ENCODE results near the gene GPC4. TPM values are rescaled to one million over a fixed set of nuclear protein-coding genes. Genes with fewer than 3 reads are reported as not detected.

GPC4 gene
- total RNA-seq, 5 donors from 2014 or later (not counting 1 experiment from before 2014, with no cell fraction given), result 0.13 to 0.44 (median 0.32) TPM; not detected in 2

DNA sequence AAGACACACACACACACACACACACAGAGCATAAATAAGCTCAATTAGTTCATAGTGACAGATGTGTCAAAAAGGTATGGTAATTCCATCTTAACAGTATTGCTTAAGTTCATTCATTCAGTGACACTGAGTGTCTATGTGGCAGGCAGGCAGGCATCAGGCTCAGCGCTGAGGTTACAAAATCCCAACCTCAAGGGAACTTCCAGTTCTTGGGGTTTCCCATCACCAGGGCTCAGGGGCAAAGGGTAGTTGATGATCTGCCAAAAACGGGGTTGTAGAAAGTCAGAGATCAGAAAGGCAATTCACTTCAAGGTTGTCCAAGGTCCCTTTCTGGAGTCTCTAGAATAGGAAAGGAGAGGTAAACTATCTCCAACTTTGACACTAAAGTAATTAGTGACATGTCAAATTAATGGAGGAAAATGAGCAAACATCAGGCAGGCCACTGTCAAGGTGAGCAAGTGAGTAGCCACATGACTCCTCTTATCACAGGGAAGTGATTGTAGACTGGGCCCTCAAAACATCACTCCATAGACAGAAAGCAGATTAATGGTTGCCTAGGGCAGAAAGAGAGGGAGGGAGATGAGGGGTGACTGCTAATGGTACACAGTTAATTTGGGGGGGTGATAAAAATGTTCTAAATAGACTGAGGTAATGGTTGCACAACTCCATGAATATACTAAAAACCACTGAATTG, 41.8 kb downstream of the GPC4 start:
- WGBS (ENCODE audit: insufficient coverage), result no CpG with 5 or more reads among the region's 2 CpGs
- Histone ChIP-seq H3K4me3 (ENCODE audit: control insufficient read depth in 1 of 2, extremely low read depth in 1 of 2, low read length in 1 of 2) (no peak overlapping the region), H3K4me1 (ENCODE audit: control insufficient read depth in 1 of 2, extremely low read depth in 1 of 2, insufficient read depth in 2 of 2, low read length in 2 of 2) (no peaks in the 10 kb centered on the region), H3K27me3 (replicated peaks in 1 of 2; ENCODE audit: control insufficient read depth in 2 of 2, extremely low read depth in 1 of 2, insufficient read depth in 2 of 2, low read length in 1 of 2) (no peaks in the 10 kb centered on the region), H3K36me3 (ENCODE audit: control insufficient read depth in 2 of 2, extremely low read depth in 1 of 2, insufficient read depth in 1 of 2, low read length in 1 of 2) (no peaks in the 10 kb centered on the region), H3K9me3 (no peaks in the 10 kb centered on the region), H3K27ac (ENCODE audit: low read length) (no peak overlapping the region)
- Mint-ChIP-seq H3K4me3 (no peak overlapping the region), H3K36me3 (no peaks in the 10 kb centered on the region), H3K4me1 (no peaks in the 10 kb centered on the region), H3K9me3 (no peaks in the 10 kb centered on the region), H3K27ac (no peak overlapping the region), H3K27me3 (peaks cover 0 to 43% of the 10 kb centered on the region in 2 donors)
- ChIA-PET CTCF (no interaction called here), POLR2A (no interaction called here)
- DNase-seq (no peak), ATAC-seq (replicated peaks in 1 of 4) (no peak)

DNA sequence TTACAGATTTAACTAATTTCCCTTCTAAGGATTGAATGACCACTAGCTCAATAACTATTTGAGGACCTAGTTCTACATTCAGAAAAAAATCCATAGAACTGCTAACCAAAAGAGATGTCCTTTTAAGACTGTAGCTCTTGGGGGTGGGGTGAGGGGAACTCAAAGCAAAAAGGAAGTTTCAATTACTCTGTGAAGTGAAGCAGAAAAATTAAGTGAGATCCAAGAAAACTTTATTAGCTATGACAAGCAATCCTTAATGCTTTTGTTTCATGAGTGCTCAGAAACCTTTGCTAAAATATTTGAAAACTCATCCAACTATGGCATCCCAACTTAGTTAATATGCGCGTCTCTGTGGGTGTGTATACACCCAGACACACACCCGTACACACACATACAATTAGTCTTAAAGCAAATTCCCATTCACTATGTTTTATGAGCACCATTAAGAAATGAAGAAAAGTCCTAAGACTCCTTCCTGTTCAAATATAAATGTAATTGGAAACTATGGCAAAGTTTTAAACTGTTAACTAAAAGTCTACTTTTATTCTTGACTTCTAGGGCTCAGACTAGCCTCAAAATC, 44.5 kb downstream of the GPC4 start:
- Histone ChIP-seq H3K9me3 (no peaks in the 10 kb centered on the region), H3K36me3 (ENCODE audit: control insufficient read depth in 2 of 2, extremely low read depth in 1 of 2, insufficient read depth in 1 of 2, low read length in 1 of 2) (no peaks in the 10 kb centered on the region), H3K4me1 (ENCODE audit: control insufficient read depth in 1 of 2, extremely low read depth in 1 of 2, insufficient read depth in 2 of 2, low read length in 2 of 2) (no peaks in the 10 kb centered on the region), H3K27me3 (replicated peaks in 1 of 2; ENCODE audit: control insufficient read depth in 2 of 2, extremely low read depth in 1 of 2, insufficient read depth in 2 of 2, low read length in 1 of 2) (no peaks in the 10 kb centered on the region), H3K27ac (ENCODE audit: low read length) (no peak overlapping the region), H3K4me3 (ENCODE audit: control insufficient read depth in 1 of 2, extremely low read depth in 1 of 2, low read length in 1 of 2) (no peak overlapping the region)
- H3K9me3 Mint-ChIP-seq, result no peaks in the 10 kb centered on the region
- no CpG with 5 or more reads among the region's 3 CpGs for WGBS (ENCODE audit: insufficient coverage)
- no peaks in the 10 kb centered on the region for H3K4me1 Mint-ChIP-seq
- ATAC-seq (replicated peaks in 1 of 4), result no peak
- H3K27me3 Mint-ChIP-seq, result peaks cover 0 to 36% of the 10 kb centered on the region in 2 donors
- H3K27ac Mint-ChIP-seq, result no peak overlapping the region
- H3K4me3 Mint-ChIP-seq, result no peak overlapping the region
- POLR2A ChIA-PET, result no interaction called here
- H3K36me3 Mint-ChIP-seq, result no peaks in the 10 kb centered on the region
- CTCF ChIA-PET, result no interaction called here
- no peak for DNase-seq

DNA sequence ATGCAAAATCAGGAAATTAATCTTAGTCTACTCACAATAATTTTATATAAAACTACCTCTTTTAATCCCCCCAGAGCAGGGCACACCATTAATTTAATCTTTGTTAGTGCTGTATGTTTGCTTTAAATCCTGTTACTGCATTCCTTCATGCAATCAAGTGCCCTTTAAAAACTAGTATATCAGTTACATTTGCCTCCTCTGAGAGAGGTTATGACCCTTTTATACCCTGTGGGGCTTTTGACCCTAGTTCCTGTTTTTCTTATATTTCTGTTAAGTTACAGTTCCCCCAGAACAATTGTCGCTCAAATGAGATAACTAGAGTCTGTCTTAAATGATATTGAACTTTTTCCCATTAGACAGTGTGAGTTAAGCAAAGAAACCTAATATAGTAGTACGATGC, 46.2 kb downstream of the GPC4 start:
- no CpG with 5 or more reads among the region's 2 CpGs for WGBS (ENCODE audit: insufficient coverage)
- H3K4me1 ChIP-seq (ENCODE audit: control insufficient read depth in 1 of 2, extremely low read depth in 1 of 2, insufficient read depth in 2 of 2, low read length in 2 of 2), result no peaks in the 10 kb centered on the region
- no peak overlapping the region for H3K4me3 ChIP-seq (ENCODE audit: control insufficient read depth in 1 of 2, extremely low read depth in 1 of 2, low read length in 1 of 2)
- H3K4me1 Mint-ChIP-seq, result no peaks in the 10 kb centered on the region
- no peak overlapping the region for H3K27ac ChIP-seq (ENCODE audit: low read length)
- H3K4me3 Mint-ChIP-seq, result no peak overlapping the region
- H3K36me3 ChIP-seq (ENCODE audit: control insufficient read depth in 2 of 2, extremely low read depth in 1 of 2, insufficient read depth in 1 of 2, low read length in 1 of 2), result no peaks in the 10 kb centered on the region
- H3K36me3 Mint-ChIP-seq, result no peaks in the 10 kb centered on the region
- ChIA-PET POLR2A (no interaction called here), CTCF (no interaction called here)
- H3K27ac Mint-ChIP-seq, result no peak overlapping the region
- no peaks in the 10 kb centered on the region for H3K27me3 ChIP-seq (replicated peaks in 1 of 2; ENCODE audit: control insufficient read depth in 2 of 2, extremely low read depth in 1 of 2, insufficient read depth in 2 of 2, low read length in 1 of 2)
- DNase-seq, result no peak
- H3K9me3 ChIP-seq, result no peaks in the 10 kb centered on the region
- no peak for ATAC-seq (replicated peaks in 1 of 4)
- H3K27me3 Mint-ChIP-seq, result peaks cover 0 to 30% of the 10 kb centered on the region in 2 donors
- no peaks in the 10 kb centered on the region for H3K9me3 Mint-ChIP-seq

DNA sequence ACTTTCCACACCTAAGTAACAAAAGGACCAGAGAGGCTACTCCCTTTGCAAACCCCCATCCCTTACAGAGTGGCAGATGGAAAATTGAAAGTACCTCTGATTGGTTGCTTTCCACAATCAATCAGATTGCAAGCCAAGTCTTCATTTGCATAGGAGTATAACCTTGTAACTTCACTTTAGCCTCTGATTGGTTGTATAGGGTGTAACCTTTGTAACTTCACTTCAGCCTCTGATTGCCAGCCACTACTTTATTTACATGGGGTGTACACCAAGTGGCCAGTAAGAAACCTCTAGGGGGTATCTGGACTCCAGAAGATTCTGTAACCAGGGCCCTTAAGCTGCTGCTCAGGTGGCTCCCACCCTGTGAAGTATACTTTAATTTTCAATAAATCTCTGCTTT, 48.6 kb downstream of the GPC4 start:
- H3K4me3 ChIP-seq (ENCODE audit: control insufficient read depth in 1 of 2, extremely low read depth in 1 of 2, low read length in 1 of 2), result no peak overlapping the region
- Mint-ChIP-seq H3K4me3 (no peak overlapping the region), H3K27ac (no peak overlapping the region), H3K27me3 (peaks cover 0 to 30% of the 10 kb centered on the region in 2 donors), H3K4me1 (no peaks in the 10 kb centered on the region), H3K36me3 (no peaks in the 10 kb centered on the region), H3K9me3 (no peaks in the 10 kb centered on the region)
- no peaks in the 10 kb centered on the region for H3K9me3 ChIP-seq
- ATAC-seq (replicated peaks in 1 of 4) (no peak), DNase-seq (no peak)
- H3K36me3 ChIP-seq (ENCODE audit: control insufficient read depth in 2 of 2, extremely low read depth in 1 of 2, insufficient read depth in 1 of 2, low read length in 1 of 2), result no peaks in the 10 kb centered on the region
- no peak overlapping the region for H3K27ac ChIP-seq (ENCODE audit: low read length)
- H3K27me3 ChIP-seq (replicated peaks in 1 of 2; ENCODE audit: control insufficient read depth in 2 of 2, extremely low read depth in 1 of 2, insufficient read depth in 2 of 2, low read length in 1 of 2), result no peaks in the 10 kb centered on the region
- H3K4me1 ChIP-seq (ENCODE audit: control insufficient read depth in 1 of 2, extremely low read depth in 1 of 2, insufficient read depth in 2 of 2, low read length in 2 of 2), result no peaks in the 10 kb centered on the region
- POLR2A ChIA-PET, result no interaction called here
- CTCF ChIA-PET, result no interaction called here

DNA sequence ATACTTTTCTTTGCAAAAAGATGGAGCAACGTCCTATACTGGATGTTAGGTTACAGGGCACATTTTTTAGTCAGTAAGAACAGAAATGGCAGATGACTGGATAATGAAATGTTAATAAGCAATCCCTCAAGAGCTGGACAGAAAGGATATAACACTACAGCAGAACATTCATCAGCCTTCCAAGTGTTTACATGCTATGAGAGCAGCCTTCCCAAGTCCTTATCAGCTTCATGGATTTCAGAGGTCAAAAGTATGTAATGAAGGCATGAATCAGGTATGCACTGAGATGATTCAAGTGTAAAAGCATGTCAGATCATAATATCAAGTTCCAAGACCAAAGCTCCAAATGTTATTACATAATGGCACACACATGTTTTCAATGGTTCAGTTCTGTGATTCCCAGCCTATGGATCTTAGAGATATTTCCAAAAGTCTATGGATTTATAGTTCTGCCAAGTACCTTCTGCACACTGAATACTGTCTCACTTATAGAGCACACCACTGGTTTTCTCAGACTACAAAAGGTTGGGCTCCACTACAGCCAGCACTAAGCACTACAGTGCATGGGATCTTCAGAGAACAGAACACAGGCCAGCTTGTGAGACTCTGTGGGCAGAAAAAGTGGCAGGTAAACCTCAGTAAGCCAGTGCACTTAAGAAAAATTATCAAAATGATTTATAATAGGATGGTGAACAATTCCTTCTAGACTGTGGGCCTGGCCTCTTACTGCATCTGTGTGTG, 49.2 kb downstream of the GPC4 start:
- ChIA-PET POLR2A (no interaction called here), CTCF (no interaction called here)
- WGBS (ENCODE audit: insufficient coverage), result no CpG with 5 or more reads among the region's 1 CpG
- Mint-ChIP-seq H3K27ac (no peak overlapping the region), H3K27me3 (peaks cover 0 to 29% of the 10 kb centered on the region in 2 donors), H3K4me3 (no peak overlapping the region), H3K36me3 (no peaks in the 10 kb centered on the region), H3K4me1 (no peaks in the 10 kb centered on the region), H3K9me3 (no peaks in the 10 kb centered on the region)
- no peak for DNase-seq
- Histone ChIP-seq H3K4me1 (ENCODE audit: control insufficient read depth in 1 of 2, extremely low read depth in 1 of 2, insufficient read depth in 2 of 2, low read length in 2 of 2) (no peaks in the 10 kb centered on the region), H3K4me3 (ENCODE audit: control insufficient read depth in 1 of 2, extremely low read depth in 1 of 2, low read length in 1 of 2) (no peak overlapping the region), H3K27ac (ENCODE audit: low read length) (no peak overlapping the region), H3K9me3 (no peaks in the 10 kb centered on the region), H3K27me3 (replicated peaks in 1 of 2; ENCODE audit: control insufficient read depth in 2 of 2, extremely low read depth in 1 of 2, insufficient read depth in 2 of 2, low read length in 1 of 2) (no peaks in the 10 kb centered on the region), H3K36me3 (ENCODE audit: control insufficient read depth in 2 of 2, extremely low read depth in 1 of 2, insufficient read depth in 1 of 2, low read length in 1 of 2) (no peaks in the 10 kb centered on the region)
- no peak for ATAC-seq (replicated peaks in 1 of 4)

DNA sequence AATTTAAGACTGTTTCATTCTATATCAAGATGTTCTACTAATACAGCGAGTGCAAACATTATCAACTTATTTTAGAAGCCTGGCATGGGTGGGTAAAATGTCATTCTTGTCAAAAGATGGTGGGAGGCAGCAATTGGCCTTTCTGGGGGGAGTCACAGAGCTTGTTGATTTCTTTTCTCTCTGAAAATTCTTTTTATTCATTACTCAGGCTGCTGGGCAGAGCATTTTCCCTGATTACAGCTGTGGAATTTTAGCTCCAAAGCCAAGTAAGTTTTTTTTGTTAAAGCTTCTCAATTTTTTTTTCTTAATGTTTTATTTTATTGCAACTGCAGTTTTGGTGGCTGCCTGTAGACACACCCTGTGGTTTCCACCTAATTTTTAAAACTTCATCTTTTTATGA, 50.4 kb downstream of the GPC4 start:
- ATAC-seq (replicated peaks in 1 of 4) (no peak), DNase-seq (no peak)
- ChIA-PET CTCF (no interaction called here), POLR2A (no interaction called here)
- H3K4me3 ChIP-seq (ENCODE audit: control insufficient read depth in 1 of 2, extremely low read depth in 1 of 2, low read length in 1 of 2), result no peak overlapping the region
- Mint-ChIP-seq H3K4me3 (no peak overlapping the region), H3K27me3 (peaks cover 0 to 19% of the 10 kb centered on the region in 2 donors), H3K36me3 (no peaks in the 10 kb centered on the region), H3K9me3 (no peaks in the 10 kb centered on the region), H3K4me1 (no peaks in the 10 kb centered on the region), H3K27ac (no peak overlapping the region)
- no peaks in the 10 kb centered on the region for H3K4me1 ChIP-seq (ENCODE audit: control insufficient read depth in 1 of 2, extremely low read depth in 1 of 2, insufficient read depth in 2 of 2, low read length in 2 of 2)
- H3K9me3 ChIP-seq, result no peaks in the 10 kb centered on the region
- WGBS (ENCODE audit: insufficient coverage), result no CpG with 5 or more reads among the region's 1 CpG
- H3K27ac ChIP-seq (ENCODE audit: low read length), result no peak overlapping the region
- H3K36me3 ChIP-seq (ENCODE audit: control insufficient read depth in 2 of 2, extremely low read depth in 1 of 2, insufficient read depth in 1 of 2, low read length in 1 of 2), result no peaks in the 10 kb centered on the region
- H3K27me3 ChIP-seq (replicated peaks in 1 of 2; ENCODE audit: control insufficient read depth in 2 of 2, extremely low read depth in 1 of 2, insufficient read depth in 2 of 2, low read length in 1 of 2), result no peaks in the 10 kb centered on the region

Data from T-cell (primary cell).